Stimulated activated CD8-positive, alpha-beta memory T cell treated with anti-CD3 and anti-CD28 coated beads, Interleukin-4, amount 100 ng/mL, for 1 hour (primary cell): ENCODE results near the gene TNFSF13B.

Experiments
- DNase-seq, 2 donors: peaks; one replicate each; pipeline ENCODE4 v3.0.0-alpha.2; 2020; ENCODE audit warnings: low read depth in 2 of 2, low spot score in 1 of 2

The TNFSF13B gene

DNA sequence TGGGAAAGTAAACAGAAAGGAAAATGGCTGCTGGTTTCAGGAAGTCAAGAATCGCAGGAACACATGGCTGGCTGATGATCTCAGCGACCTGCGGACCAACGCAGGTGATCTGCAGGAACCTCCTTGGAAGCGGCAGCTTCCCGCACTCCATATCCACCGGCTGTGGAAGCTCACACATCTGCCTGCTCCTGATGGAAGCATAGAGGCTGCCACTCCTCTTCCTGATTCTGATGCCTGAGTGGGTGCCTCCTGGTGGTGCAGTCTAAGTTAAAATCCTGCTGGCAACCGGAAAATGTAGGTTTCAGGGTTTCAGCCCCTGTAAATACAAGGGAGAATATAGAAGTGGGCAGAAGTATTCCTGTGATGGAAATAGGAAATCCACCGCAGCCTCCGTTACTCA is 75.5 kb downstream of the TNFSF13B start:
- no peak for DNase-seq

DNA sequence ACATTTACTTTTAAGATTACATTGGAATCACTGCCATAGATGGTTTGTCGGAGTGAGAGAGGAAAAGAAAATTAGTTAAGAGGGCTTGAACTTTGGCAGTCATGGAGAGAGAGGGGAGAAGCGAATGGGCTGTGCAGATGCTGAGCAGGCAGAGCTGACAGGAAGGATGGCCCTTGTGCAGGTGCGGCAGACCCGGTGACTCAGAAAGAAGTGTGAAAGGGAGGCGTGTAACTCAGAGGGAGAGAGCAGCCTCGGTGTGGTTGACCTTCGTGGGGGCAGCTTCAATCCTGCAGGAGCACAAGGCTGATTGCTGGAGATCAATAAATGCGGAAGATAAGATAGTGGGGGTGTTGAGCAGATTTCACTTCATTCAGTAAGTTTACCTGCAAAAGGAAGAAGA is 76.9 kb downstream of the TNFSF13B start:
- DNase-seq: no peak

- DNase-seq: no peak
Measured at GRCh38 chr13:108349269-108349668, 79.8 kb downstream of the TNFSF13B start.

GRCh38 chr13:108350579-108350978 is 81.1 kb downstream of the TNFSF13B start:
- no peak for DNase-seq

DNA sequence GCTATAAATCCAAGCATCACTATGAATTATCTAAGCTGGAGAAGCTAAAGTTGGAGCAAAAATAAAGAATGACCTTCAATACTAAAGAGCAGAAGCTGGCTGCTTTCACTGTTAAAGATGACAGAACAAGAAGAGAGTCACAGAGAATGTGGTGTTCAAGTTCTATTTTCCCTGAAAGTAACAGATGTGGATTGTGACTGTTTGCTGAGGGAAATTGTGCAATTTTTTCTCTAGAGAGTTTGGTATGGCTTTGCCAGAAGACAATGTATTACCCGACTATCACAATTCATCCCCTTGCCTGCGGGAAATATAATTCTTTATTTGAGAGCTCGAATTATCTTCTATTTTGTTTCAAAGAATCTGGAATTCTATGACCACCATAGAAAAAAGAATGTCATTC is 83.1 kb downstream of the TNFSF13B start:
- no peak for DNase-seq

GRCh38 chr13:108357228-108357627 is 87.7 kb downstream of the TNFSF13B start:
- DNase-seq: no peak
